Effector memory CD4-positive, alpha-beta T cell (primary cell): ENCODE data around the gene SAXO1.

Experiments used
- DNase-seq, 3 donors: peaks; one replicate each; pipeline ENCODE4 v3.0.0-alpha.2; 2020
- H3K27ac ChIP-seq: 2 replicates; pipeline ENCODE4 v1.7.0; 2013; ENCODE audit warnings: mild to moderate bottlenecking, low read length, moderate library complexity; ENCODE audit not compliant: insufficient read depth, poor library complexity, severe bottlenecking
- H3K27me3 ChIP-seq: replicated peaks from 2 replicates; pipeline ENCODE4 v1.7.0; 2013; ENCODE audit warnings: mild to moderate bottlenecking, low read length; ENCODE audit not compliant: insufficient read depth, control insufficient read depth, poor library complexity, severe bottlenecking
- H3K36me3 ChIP-seq: 2 replicates; pipeline ENCODE4 v1.7.0; 2013; ENCODE audit warnings: mild to moderate bottlenecking, low read length, moderate library complexity; ENCODE audit not compliant: control insufficient read depth, insufficient read depth
- H3K4me1 ChIP-seq: 2 replicates; pipeline ENCODE4 v1.7.0; 2013; ENCODE audit warnings: low read length, mild to moderate bottlenecking; ENCODE audit not compliant: control insufficient read depth, insufficient read depth, poor library complexity, severe bottlenecking
- H3K4me3 ChIP-seq: 2 replicates; pipeline ENCODE4 v1.7.0; 2013; ENCODE audit warnings: low read length, low read depth, mild to moderate bottlenecking; ENCODE audit not compliant: insufficient read depth, poor library complexity, severe bottlenecking
- H3K9me3 ChIP-seq: 2 replicates; pipeline ENCODE4 v1.7.0; 2013; ENCODE audit warnings: mild to moderate bottlenecking, low read length, moderate library complexity; ENCODE audit not compliant: control insufficient read depth
- total RNA-seq, 3 donors: gene quantifications; one replicate each; lab custom pipeline; 2026; lab: John Stamatoyannopoulos, UW

Gene SAXO1
- total RNA-seq, result 0.17 to 1.4 (median 0.77) reads per million in 3 donors

GRCh38 chr9:19033015-19033414 is at the start of gene SAXO1:
Gene SAXO1, minus strand, starts transcription at chr9:19033209. Its CDS starts 301 bp downstream, at chr9:19032908.
- no peak within 1 kb of the TSS for H3K4me3 ChIP-seq
- H3K36me3 ChIP-seq, result no peaks in the 10 kb centered on the region
- no peak within 1 kb of the TSS for H3K27ac ChIP-seq
- no peaks in the 10 kb centered on the region for H3K4me1 ChIP-seq
- H3K9me3 ChIP-seq, result no peaks in the 10 kb centered on the region
- H3K27me3 ChIP-seq, result no peaks in the 10 kb centered on the region
- DNase-seq, result no peak

- DNase-seq, result no peak
- no peaks in the 10 kb centered on the region for H3K9me3 ChIP-seq
- H3K4me1 ChIP-seq, result no peaks in the 10 kb centered on the region
- H3K36me3 ChIP-seq, result peaks cover 41% of the 10 kb centered on the region
- H3K27me3 ChIP-seq, result no peaks in the 10 kb centered on the region
- H3K4me3 ChIP-seq, result no peak overlapping the region
- no peak overlapping the region for H3K27ac ChIP-seq
Observed at GRCh38 chr9:19074836-19075235, 41.8 kb upstream of the SAXO1 start.

GRCh38 chr9:19074229-19074628 is 41.2 kb upstream of the SAXO1 start:
- no peaks in the 10 kb centered on the region for H3K9me3 ChIP-seq
- no peak overlapping the region for H3K27ac ChIP-seq
- H3K4me1 ChIP-seq, result no peaks in the 10 kb centered on the region
- H3K27me3 ChIP-seq, result no peaks in the 10 kb centered on the region
- DNase-seq, result no peak
- peaks cover 38% of the 10 kb centered on the region for H3K36me3 ChIP-seq
- no peak overlapping the region for H3K4me3 ChIP-seq

- Histone ChIP-seq H3K36me3 (peaks cover 26% of the 10 kb centered on the region), H3K27me3 (no peaks in the 10 kb centered on the region), H3K4me1 (no peaks in the 10 kb centered on the region), H3K9me3 (no peaks in the 10 kb centered on the region), H3K4me3 (no peak overlapping the region), H3K27ac (no peak overlapping the region)
- no peak for DNase-seq
Observed at GRCh38 chr9:19057033-19057432, 24.0 kb upstream of the SAXO1 start.

- H3K4me3 ChIP-seq, result peak overlapping the region; percentile 84
- H3K27me3 ChIP-seq, result no peaks in the 10 kb centered on the region
- DNase-seq, result no peak
- peaks cover 13% of the 10 kb centered on the region for H3K4me1 ChIP-seq
- no peaks in the 10 kb centered on the region for H3K9me3 ChIP-seq
- no peaks in the 10 kb centered on the region for H3K36me3 ChIP-seq
- no peak overlapping the region for H3K27ac ChIP-seq
Observed at GRCh38 chr9:19050637-19051591, 17.9 kb upstream of the SAXO1 start.

GRCh38 chr9:19049917-19050636 is 17.1 kb upstream of the SAXO1 start:
- Histone ChIP-seq H3K4me3 (peak overlapping the region; percentile 84), H3K4me1 (peaks cover 13% of the 10 kb centered on the region), H3K27me3 (no peaks in the 10 kb centered on the region), H3K27ac (peak overlapping the region; percentile 88), H3K9me3 (no peaks in the 10 kb centered on the region), H3K36me3 (no peaks in the 10 kb centered on the region)
- DNase-seq, result no peak

GRCh38 chr9:19048966-19049916 is 16.2 kb upstream of the SAXO1 start, which contains the start of gene RRAGA:
Gene RRAGA, plus strand, starts transcription at chr9:19049427. Its CDS starts 233 bp downstream, at chr9:19049660.
- Histone ChIP-seq H3K4me1 (peaks cover 13% of the 10 kb centered on the region), H3K9me3 (no peaks in the 10 kb centered on the region), H3K27ac (peak within 1 kb of the TSS; percentile 88), H3K4me3 (peak within 1 kb of the TSS; percentile 84), H3K36me3 (no peaks in the 10 kb centered on the region), H3K27me3 (no peaks in the 10 kb centered on the region)
- DNase-seq, result peak; percentile 92 to 93 (median 92)

- DNase-seq, result no peak
- Histone ChIP-seq H3K27ac (no peak overlapping the region), H3K4me3 (no peak overlapping the region), H3K4me1 (no peaks in the 10 kb centered on the region), H3K27me3 (no peaks in the 10 kb centered on the region), H3K36me3 (no peaks in the 10 kb centered on the region), H3K9me3 (no peaks in the 10 kb centered on the region)
Observed at GRCh38 chr9:19036611-19037010, 3.6 kb upstream of the SAXO1 start.

- Histone ChIP-seq H3K9me3 (no peaks in the 10 kb centered on the region), H3K4me1 (no peaks in the 10 kb centered on the region), H3K27me3 (no peaks in the 10 kb centered on the region), H3K4me3 (no peak overlapping the region), H3K36me3 (no peaks in the 10 kb centered on the region), H3K27ac (no peak overlapping the region)
- no peak for DNase-seq
Observed at GRCh38 chr9:19032406-19032805, 603 bp downstream of the SAXO1 start.
